HG03045 (cell line): ENCODE data around the gene EXOSC3.
"Not testable (repeated sequence)": the region's sequence is repeated elsewhere in the genome, so short reads cannot be mapped to it uniquely, and the experiment has no call there.

Source experiments
- ATAC-seq: cut with Tn5 transposase; IDR thresholded peaks from one replicate; pipeline ENCODE4 v1.9.1; 2021; ENCODE audit warnings: mild to moderate bottlenecking, moderate library complexity; ENCODE audit not compliant: unreplicated experiment

Gene EXOSC3

DNA sequence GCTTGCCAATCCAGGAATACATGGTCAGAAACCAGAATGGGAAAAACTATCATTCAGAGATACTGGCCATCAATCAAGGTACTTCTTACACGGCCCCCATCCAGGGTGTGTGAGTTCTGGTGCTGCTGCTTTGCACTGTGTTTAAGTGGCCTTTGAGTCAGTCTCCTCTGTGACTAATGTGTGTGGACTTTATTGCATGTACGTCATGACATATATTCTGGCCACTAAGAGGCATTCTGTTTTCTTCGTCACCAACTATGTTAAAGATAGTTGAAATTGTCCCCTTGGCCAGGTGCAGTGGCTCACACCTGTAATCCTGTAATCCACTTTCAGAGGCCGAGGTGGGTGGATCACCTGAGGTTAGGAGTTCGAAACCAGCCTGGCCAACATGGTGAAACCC, 8.5 kb downstream of the EXOSC3 start:
- no peak for ATAC-seq

GRCh38 chr9:37775216-37775919, 9.5 kb downstream of the EXOSC3 start:
- ATAC-seq: no peak

- ATAC-seq: no peak
Measured at GRCh38 chr9:37769995-37770394, 14.9 kb downstream of the EXOSC3 start.

DNA sequence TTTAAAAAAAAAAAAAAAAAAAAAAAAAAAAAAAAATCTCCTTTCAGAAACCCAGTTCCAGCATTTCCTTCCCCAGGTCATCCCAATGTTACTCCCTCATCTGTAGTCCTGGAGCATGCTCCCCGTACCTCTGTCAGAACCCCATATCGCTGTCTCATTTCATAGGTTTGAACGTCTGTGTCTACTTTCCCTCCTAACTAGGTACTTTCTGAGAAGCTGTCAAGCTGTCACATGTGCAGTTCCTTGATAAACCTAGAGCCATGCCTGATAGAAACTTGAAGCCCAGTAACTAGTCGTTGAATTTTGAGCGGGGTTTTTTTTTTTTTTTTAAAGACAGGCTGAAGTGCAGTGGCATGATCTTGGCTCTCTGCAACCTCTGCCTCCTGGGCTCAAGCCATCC, 15.6 kb downstream of the EXOSC3 start:
- no peak for ATAC-seq

DNA sequence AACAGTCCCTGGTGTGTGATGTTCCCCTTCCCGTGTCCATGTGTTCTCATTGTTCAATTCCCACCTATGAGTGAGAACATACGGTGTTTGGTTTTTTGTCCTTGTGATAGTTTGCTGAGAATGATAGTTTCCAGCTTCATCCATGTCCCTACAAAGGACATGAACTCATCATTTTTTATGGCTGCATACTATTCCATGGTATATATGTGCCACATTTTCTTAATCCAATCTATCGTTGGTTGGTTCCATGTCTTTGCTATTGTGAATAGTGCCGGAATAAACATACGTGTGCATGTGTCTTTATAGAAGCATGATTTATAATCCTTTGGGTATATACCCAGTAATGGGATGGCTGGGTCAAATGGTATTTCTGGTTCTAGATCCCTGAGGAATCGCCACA, 19.6 kb downstream of the EXOSC3 start:
- ATAC-seq: not testable (repeated sequence)

GRCh38 chr9:37761511-37761910, 23.4 kb downstream of the EXOSC3 start:
- no peak for ATAC-seq

DNA sequence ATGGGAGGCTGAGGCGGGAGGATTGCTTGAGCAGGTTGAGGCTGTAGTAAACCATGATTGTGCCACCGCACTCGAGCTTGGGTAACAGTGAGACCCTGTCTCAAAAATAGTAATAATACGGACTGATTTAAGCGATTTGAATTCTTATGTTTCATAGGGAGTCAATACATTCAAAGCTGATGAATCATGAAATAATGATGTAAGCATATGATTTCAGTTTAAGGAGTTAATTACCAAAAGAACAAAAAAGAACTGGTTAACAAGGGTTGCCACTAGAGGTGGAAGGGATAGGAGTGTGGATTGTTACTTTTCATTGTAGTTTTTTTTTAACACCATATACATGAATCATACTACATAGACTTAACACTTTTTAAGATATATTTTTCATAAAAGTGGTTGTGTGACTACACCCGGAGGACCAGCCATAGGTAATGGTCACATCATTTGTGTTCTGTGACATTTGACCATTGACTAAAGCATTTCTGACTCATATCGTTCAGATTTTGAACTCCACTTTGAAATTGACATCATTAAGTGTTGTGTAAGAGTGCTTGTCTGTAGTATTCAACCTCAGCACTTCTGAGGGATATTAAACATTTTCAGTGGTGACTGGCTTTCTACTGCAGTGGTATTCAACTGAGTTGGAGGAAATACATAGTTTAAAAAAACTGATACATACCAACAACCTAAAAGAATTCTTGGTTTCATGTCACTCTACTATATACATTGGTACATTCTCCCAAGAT, 24.3 kb downstream of the EXOSC3 start:
- no peak for ATAC-seq

- ATAC-seq: no peak
Measured at GRCh38 chr9:37758747-37759146, 26.1 kb downstream of the EXOSC3 start.

GRCh38 chr9:37753489-37754190, 31.2 kb downstream of the EXOSC3 start, which contains the start of gene TRMT10B:
Gene TRMT10B, plus strand, starts transcription at chr9:37753805. Its CDS starts 8,127 bp downstream, at chr9:37761932.
- peak; percentile 91 for ATAC-seq

DNA sequence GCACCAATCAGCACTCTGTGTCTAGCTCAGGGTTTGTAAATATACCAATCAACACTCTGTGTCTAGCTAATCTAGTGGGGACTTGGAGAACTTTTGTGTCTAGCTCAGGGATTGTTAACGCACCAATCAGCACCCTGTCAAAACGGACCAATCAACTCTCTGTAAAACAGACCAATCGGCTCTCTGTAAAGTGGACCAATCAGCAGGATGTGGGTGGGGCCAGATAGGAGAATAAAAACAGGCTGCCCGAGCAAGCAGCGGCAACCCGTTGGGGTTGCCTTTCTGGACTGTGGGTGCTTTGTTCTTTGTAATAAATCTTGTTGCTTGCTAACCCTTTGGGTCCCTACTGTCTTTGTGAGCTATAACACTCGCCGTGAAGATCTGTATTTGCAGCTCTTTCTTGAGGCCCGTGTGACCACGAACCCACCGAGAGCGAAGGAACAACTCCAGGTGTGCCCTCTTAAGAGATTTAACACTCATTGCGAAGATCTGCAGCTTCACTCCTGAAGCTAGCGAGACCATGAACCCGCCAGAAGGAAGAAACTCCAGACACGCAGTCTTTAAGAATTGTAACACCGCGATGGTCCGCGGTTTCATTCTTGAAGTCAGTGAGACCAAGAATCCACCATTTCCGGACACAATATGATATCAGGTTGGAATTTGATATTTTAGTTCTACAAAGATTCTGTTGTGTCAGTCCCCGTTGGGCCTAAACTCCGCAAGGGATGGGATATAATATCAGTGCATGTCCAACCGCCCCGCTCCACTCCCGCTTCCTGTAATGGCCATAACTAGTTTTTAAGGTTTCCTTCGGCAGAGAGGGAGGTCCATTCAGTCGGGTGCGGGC, 32.0 kb downstream of the EXOSC3 start:
- no peak for ATAC-seq

GRCh38 chr9:37752112-37752511, 32.8 kb downstream of the EXOSC3 start:
- not testable (repeated sequence) for ATAC-seq

DNA sequence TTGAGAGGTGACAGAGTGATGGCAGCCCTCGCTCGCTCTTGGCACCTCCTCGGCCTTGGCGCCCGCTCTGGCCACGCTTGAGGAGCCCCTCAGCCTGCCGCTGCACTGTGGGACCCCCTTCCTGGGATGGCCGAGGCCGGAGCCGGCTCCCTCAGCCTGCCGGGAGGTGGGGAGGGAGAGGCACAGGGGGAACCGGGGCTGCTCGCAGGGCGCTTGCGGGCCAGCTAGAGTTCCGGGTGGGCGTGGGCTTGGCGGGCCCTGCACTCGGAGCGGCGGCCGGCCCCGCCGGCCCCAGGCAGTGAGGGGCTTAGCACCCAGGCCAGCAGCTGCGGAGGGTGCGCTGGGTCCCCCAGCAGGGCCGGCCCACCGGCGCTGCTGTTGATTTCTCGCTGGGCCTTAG, 33.2 kb downstream of the EXOSC3 start:
- not testable (repeated sequence) for ATAC-seq

DNA sequence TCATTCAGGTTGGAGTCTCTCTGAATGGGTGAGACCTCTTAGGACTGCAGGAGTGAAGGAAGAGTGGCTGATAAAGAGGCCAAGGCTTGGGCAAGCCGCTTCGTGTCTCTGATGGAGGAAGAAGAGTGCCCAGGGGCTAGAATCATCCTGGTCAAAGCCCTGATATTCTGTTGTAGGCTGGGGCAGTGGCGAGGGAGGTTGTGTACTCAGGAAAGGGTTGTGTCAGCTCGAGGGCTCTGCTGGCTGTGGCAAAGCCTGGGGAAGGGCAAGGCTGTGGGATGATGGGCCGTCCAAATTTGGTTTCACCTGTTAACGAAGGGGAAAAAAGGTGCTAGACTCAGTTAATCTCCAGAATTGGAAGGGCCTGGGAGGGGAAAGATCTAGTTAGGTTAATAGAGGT, 33.7 kb downstream of the EXOSC3 start:
- ATAC-seq: no peak

DNA sequence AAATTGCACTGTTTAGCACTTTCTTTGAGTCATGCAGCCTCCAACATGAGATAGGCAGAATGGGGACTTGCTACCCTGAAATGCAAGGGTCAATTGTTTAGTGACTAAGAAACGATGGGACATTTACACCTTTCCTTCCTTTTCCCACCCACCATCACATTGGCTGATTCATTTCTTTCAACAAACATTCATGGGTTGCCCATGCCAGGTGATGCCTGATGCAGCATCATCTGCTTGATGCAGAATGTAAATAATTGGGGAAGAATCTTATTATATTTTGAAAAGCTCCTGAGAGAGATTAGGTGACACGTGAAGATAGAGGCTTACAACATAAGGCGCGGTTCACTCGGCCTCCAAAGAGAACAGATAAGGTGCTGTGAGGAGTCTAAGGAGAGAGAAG, 35.7 kb downstream of the EXOSC3 start:
- ATAC-seq: no peak

GRCh38 chr9:37747271-37747753, 37.6 kb downstream of the EXOSC3 start:
- no peak for ATAC-seq

GRCh38 chr9:37746448-37747270, 38.2 kb downstream of the EXOSC3 start:
- no peak for ATAC-seq

GRCh38 chr9:37745970-37746369, 38.9 kb downstream of the EXOSC3 start:
- no peak for ATAC-seq

GRCh38 chr9:37740631-37741328, 44.1 kb downstream of the EXOSC3 start:
- no peak for ATAC-seq

DNA sequence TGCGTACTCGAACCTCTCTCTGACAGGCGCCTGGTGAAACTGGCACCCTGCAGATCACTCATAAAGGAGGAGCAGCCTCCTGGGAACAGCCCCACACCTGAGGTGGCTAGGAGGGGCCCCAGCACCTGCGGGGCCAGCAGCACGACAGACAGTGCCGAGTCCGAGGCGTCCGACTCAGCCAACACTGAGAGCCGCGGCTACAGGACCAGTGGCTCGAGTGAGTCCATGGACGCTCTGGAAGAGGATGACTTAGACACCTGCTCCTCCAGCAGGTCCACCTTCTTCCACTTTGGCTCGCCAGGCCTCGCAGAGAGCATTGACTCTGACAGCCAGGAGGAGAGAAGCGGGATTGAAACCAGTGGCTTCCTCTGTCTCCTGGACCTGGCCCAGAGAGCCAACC, 44.7 kb downstream of the EXOSC3 start:
- no peak for ATAC-seq
